EH (cell line): ENCODE results near the gene TOE1.
"Not testable (repeated sequence)": the region's sequence is repeated elsewhere in the genome, so short reads cannot be mapped to it uniquely, and the experiment has no call there.

Source experiments
- DNase-seq: peaks from one replicate; pipeline ENCODE4 v3.0.0-alpha.2; 2015; ENCODE audit warnings: low read depth

The TOE1 gene

GRCh38 chr1:45355683-45356082 lies 15.7 kb downstream of the TOE1 start:
- no peak for DNase-seq

- no peak for DNase-seq
Observed at GRCh38 chr1:45356186-45356585, 16.2 kb downstream of the TOE1 start.

GRCh38 chr1:45359882-45360513 lies 20.0 kb downstream of the TOE1 start:
- DNase-seq: peak; percentile 72

GRCh38 chr1:45360981-45361380 lies 21.0 kb downstream of the TOE1 start:
- peak; percentile 69 for DNase-seq

- no peak for DNase-seq
Observed at GRCh38 chr1:45364294-45364693, 24.3 kb downstream of the TOE1 start.

GRCh38 chr1:45365051-45365450 lies 25.1 kb downstream of the TOE1 start:
- no peak for DNase-seq

GRCh38 chr1:45370575-45370974 lies 30.6 kb downstream of the TOE1 start:
- DNase-seq: no peak

GRCh38 chr1:45373573-45373972 lies 33.6 kb downstream of the TOE1 start:
- no peak for DNase-seq

GRCh38 chr1:45375104-45376090 lies 35.4 kb downstream of the TOE1 start:
- DNase-seq: peak; percentile 67

- no peak for DNase-seq
Observed at GRCh38 chr1:45378184-45378583, 38.2 kb downstream of the TOE1 start.

GRCh38 chr1:45379524-45379923 lies 39.6 kb downstream of the TOE1 start:
- no peak for DNase-seq

GRCh38 chr1:45380125-45380524 lies 40.2 kb downstream of the TOE1 start:
- no peak for DNase-seq

- DNase-seq: no peak
Observed at GRCh38 chr1:45380730-45381129, 40.8 kb downstream of the TOE1 start.

GRCh38 chr1:45381243-45381642 lies 41.3 kb downstream of the TOE1 start:
- no peak for DNase-seq

- DNase-seq: no peak
Observed at GRCh38 chr1:45383191-45383590, 43.2 kb downstream of the TOE1 start.

GRCh38 chr1:45384213-45384612 lies 44.2 kb downstream of the TOE1 start:
- DNase-seq: not testable (repeated sequence)

GRCh38 chr1:45385302-45385701 lies 45.3 kb downstream of the TOE1 start:
- no peak for DNase-seq

- no peak for DNase-seq
Observed at GRCh38 chr1:45386219-45386618, 46.2 kb downstream of the TOE1 start.
